K562 (cell line): Measurements from ENCODE around the gene VPS18. TPM values are rescaled to one million over a fixed set of nuclear protein-coding genes. Genes with fewer than 3 reads are reported as not detected.

Experiments used
- ATAC-seq: fragments of 200-7000 bp; cut with Tn5 transposase; 3 replicates; pipeline ENCODE4 v1.9.1; 2020; ENCODE audit warnings: moderate library complexity
- BruUV-seq: library from RNA; stranded (reverse); fragments of 400-500 nt; replicated peaks from 2 replicates; lab custom pipeline; 2021; lab: Mats Ljungman, UMichigan
- CTCF ChIA-PET: fragments of 300-600 bp; formaldehyde crosslinking; extraction: SDS; loops from one replicate; lab custom pipeline; 2021; ENCODE audit warnings: low intra/inter-chr PET ratio; lab: Yijun Ruan, JAX
- POLR2A ChIA-PET: fragments of 300-600, 350-650 bp; sonication (Branson Sonifier 250); formaldehyde crosslinking; extraction: SDS; loops from one replicate; lab custom pipeline; 2021; ENCODE audit warnings: antibody characterized with exemption, inconsistent platforms; lab: Yijun Ruan, JAX
- DNase-seq, 4 experiments: peaks; one replicate each; pipeline versions ENCODE4 v3.0.0 to v3.0.0-alpha.2; 2011 to 2018; ENCODE audit warnings: low spot score in 3 of 4, mixed read lengths in 3 of 4; ENCODE audit errors: extremely low read depth in 1 of 4
- FAIRE-seq: peaks from 2 replicates; lab custom pipeline; 2011; peaks lifted over from hg19 to GRCh38; lab: Jason Lieb, UNC
- H2AFZ ChIP-seq: 2 replicates; pipeline ENCODE4 v1.6.0; 2011; ENCODE audit warnings: low read depth, low read length, control low read depth, inconsistent platforms
- H3K27ac ChIP-seq: fragments of 200-600 bp; 3 replicates; pipeline ENCODE4 v1.8.0; 2011; ENCODE audit warnings: low read depth, mild to moderate bottlenecking, control low read depth, inconsistent platforms, low read length, moderate library complexity, mixed read lengths; ENCODE audit errors: extremely low read depth
- H3K27me3 ChIP-seq, 2 experiments: fragments of 300-600 bp in 1 of 2; 2 replicates in 1 of 2; 3 replicates in 1 of 2; pipeline versions ENCODE4 v1.6.0 to v1.8.0; 2011; ENCODE audit warnings: inconsistent platforms in 2 of 2, low read length in 2 of 2, mild to moderate bottlenecking in 1 of 2, mixed read lengths in 1 of 2, moderate library complexity in 1 of 2; ENCODE audit not compliant: control insufficient read depth in 2 of 2, insufficient read depth in 2 of 2
- H3K36me3 ChIP-seq: fragments of 300-600 bp; 3 replicates; pipeline ENCODE4 v1.8.0; 2011; ENCODE audit warnings: mild to moderate bottlenecking, low read length, inconsistent platforms; ENCODE audit not compliant: control insufficient read depth, insufficient read depth
- H3K4me1 ChIP-seq, 2 experiments: fragments of 200-600 bp in 1 of 2; replicated peaks in 1 of 2; 2 replicates in 1 of 2; 3 replicates in 1 of 2; pipeline versions ENCODE4 v1.5.1 to v1.8.0; 2011; ENCODE audit warnings: inconsistent platforms in 2 of 2, low read length in 2 of 2, mild to moderate bottlenecking in 1 of 2, mixed read lengths in 1 of 2, moderate library complexity in 1 of 2; ENCODE audit not compliant: control insufficient read depth in 2 of 2, insufficient read depth in 2 of 2
- H3K4me2 ChIP-seq: 2 replicates; pipeline ENCODE4 v1.6.1; 2011; ENCODE audit warnings: low read length, control low read depth, inconsistent platforms, mixed read lengths; ENCODE audit not compliant: insufficient read depth
- H3K4me3 ChIP-seq: fragments of 200-600 bp; sonication (generic), shearing (Covaris generic); 2 replicates; pipeline ENCODE4 v1.5.1; 2016; ENCODE audit warnings: control low read depth, inconsistent platforms
- H3K79me2 ChIP-seq: fragments of 200-600 bp; 3 replicates; pipeline ENCODE4 v1.8.0; 2011; ENCODE audit warnings: low read length, inconsistent platforms; ENCODE audit not compliant: control insufficient read depth, insufficient read depth
- H3K9ac ChIP-seq, 2 experiments: 2 replicates each; pipeline versions ENCODE4 v1.6.0 to v1.6.1; 2011; ENCODE audit warnings: low read depth in 2 of 2, low read length in 2 of 2, control low read depth in 1 of 2, inconsistent platforms in 1 of 2, mild to moderate bottlenecking in 1 of 2, mixed read lengths in 1 of 2; ENCODE audit not compliant: insufficient read depth in 1 of 2
- H3K9me1 ChIP-seq: one replicate; pipeline ENCODE4 v1.6.0; 2011; ENCODE audit warnings: inconsistent platforms, mild to moderate bottlenecking, low read length, moderate library complexity; ENCODE audit not compliant: control insufficient read depth, insufficient read depth
- H3K9me3 ChIP-seq: replicated peaks from 2 replicates; pipeline ENCODE4 v1.5.1; 2011; ENCODE audit warnings: low read depth, low read length, inconsistent platforms; ENCODE audit not compliant: control insufficient read depth, insufficient read depth
- H4K20me1 ChIP-seq: replicated peaks from 2 replicates; pipeline ENCODE4 v1.6.1; 2011; ENCODE audit warnings: low read length, inconsistent platforms, mixed read lengths; ENCODE audit not compliant: control insufficient read depth, insufficient read depth
- ARID2 ChIP-seq: fragments of 450-650 bp; IDR thresholded peaks from 2 replicates; pipeline ENCODE4 v1.6.1; 2017; ENCODE audit warnings: antibody characterized with exemption, mild to moderate bottlenecking
- GABPB1 ChIP-seq: sonication (generic); formaldehyde crosslinking; IDR thresholded peaks from 2 replicates; pipeline ENCODE4 v1.8.0; 2022; ENCODE audit warnings: mild to moderate bottlenecking, missing genetic modification reagents
- ZNF124 ChIP-seq: sonication (generic); formaldehyde crosslinking; IDR thresholded peaks from 2 replicates; pipeline ENCODE4 v1.8.1; 2022; ENCODE audit warnings: missing genetic modification reagents
- ZNF197 ChIP-seq: fragments of 200-800 bp; sonication (Bioruptor generic); IDR thresholded peaks from 2 replicates; pipeline ENCODE4 v1.6.1; 2016; ENCODE audit warnings: low read depth, missing genetic modification characterization, missing compliant biosample characterization
- WGBS: fragments of 100-300 bp; shearing (Covaris generic); methylation state at CpG from one replicate; pipeline ENCODE4 v1.1.6; 2016; ENCODE audit warnings: low coverage, mixed read lengths; ENCODE audit not compliant: insufficient coverage; ENCODE audit errors: missing lambda C conversion rate; 5-methylcytosine and 5-hydroxymethylcytosine counted together
- in situ Hi-C: fragments of 300-500 bp; cut with MboI; formaldehyde crosslinking; loops from 4 replicates; pipeline ENCODE4 v1.15.0; 2018; ENCODE audit warnings: inconsistent platforms, mixed read lengths
- intact Hi-C: fragments of 100-400 bp; cut with micrococcal nuclease; formaldehyde crosslinking; loops from 2 replicates; pipeline ENCODE4 v1.14.2; 2022
- polyA plus RNA-seq, 8 experiments: library from polyadenylated mRNA; depleted of rRNA in 4 of 8; stranded (reverse) in 5 of 8; unstranded in 3 of 8; fragments of >200 nt; fragmentation: Nextera tagmentation in 2 of 8; fragmentation: Illumina TruSeq in 1 of 8; extraction: Ambion mirVana in 2 of 8; extraction: Trizol in 1 of 8; gene quantifications; 2 replicates each; pipeline versions ENCODE4 v1.2.1 to v1.2.3, GENCODE V29; 2011 to 2014; ENCODE audit warnings: inconsistent platforms in 1 of 8, missing spikeins in 1 of 8
- total RNA-seq, 7 experiments: library from RNA; depleted of rRNA in 6 of 7; stranded (reverse); fragments of >200 nt in 6 of 7; fragmentation: Illumina TruSeq in 2 of 7; extraction: Trizol in 2 of 7; gene quantifications; 2 replicates each; pipeline versions ENCODE4 v1.2.1 to v1.2.3, GENCODE V29; 2011 to 2021; ENCODE audit warnings: low replicate concordance in 1 of 7
- TF ChIP-seq, protein P1 (sequence below): fragments of 250-450 bp; sonication (Bioruptor Pico); IDR thresholded peaks from 2 replicates; pipeline ENCODE4 v1.4.0; 2020; ENCODE audit warnings: mild to moderate bottlenecking, moderate library complexity
- TF ChIP-seq, protein P2 (sequence below): fragments of 200-800 bp; sonication (Bioruptor generic); IDR thresholded peaks from 2 replicates; pipeline ENCODE4 v1.6.1; 2017; ENCODE audit warnings: missing genetic modification characterization, missing compliant biosample characterization

The VPS18 gene
- total and polyA plus RNA-seq, 9 of the 15 experiments (the other 6 are each of a cell fraction or from before 2014, with no cell fraction given), result 0.73 to 19.9 (median 8.5) TPM

DNA sequence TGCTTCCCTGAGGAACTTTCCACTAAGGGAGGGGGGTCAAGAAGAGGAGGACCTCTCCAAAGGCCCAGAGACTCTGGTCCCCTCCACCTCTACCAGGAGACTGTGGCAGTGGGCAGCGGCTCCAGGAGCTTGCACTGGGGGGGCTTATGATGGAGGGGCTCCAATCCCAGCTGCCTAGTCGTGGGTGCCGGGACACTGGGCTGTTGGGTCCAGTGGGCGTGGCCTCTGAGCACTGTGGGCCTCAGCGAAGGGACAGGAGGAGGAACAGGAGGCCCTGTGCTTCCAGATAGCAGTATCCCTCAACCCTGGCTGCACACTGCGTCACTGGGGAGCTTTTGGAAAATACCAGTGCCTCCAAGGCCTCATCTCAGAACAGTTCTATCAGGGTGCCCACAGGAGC, 21.4 kb downstream of the VPS18 start:
- Histone ChIP-seq H3K4me3 (no peak overlapping the region), H3K9me3 (no peaks in the 10 kb centered on the region), H3K4me2 (no peak overlapping the region), H3K4me1 (peaks cover 0 to 28% of the 10 kb centered on the region in 2 experiments; a peak in 3 of 5 replicates), H2AFZ (0 out of 2 replicates have a peak overlapping the region, but pooled peaks have one; percentile 20), H3K9me1 (no peaks in the 10 kb centered on the region), H3K9ac (peak overlapping the region in 1 of 2 experiments; percentile 69; a peak in 2 of 4 replicates), H4K20me1 (no peaks in the 10 kb centered on the region), H3K27me3 (no peaks in the 10 kb centered on the region), H3K79me2 (no peaks in the 10 kb centered on the region), H3K36me3 (no peaks in the 10 kb centered on the region), H3K27ac (no peak overlapping the region)
- ATAC-seq, result peak; percentile 45; the same call in 2 of the 3 replicates
- peak in 2 of 4 experiments; percentile 36 for DNase-seq
- FAIRE-seq, result no peak
- ChIA-PET CTCF (interaction anchor here (0.7 to 1.5 kb wide), 2 partner anchors 106 to 943 kb away, joined by 3 to 8 read pairs; no protein-coding TSS in a partner anchor), POLR2A (interaction anchor here (1.3 kb wide), 1 partner anchor 8 kb away, joined by 10 read pairs; no protein-coding TSS in a partner anchor)
- TF ChIP-seq ARID2, result no peak
- BruUV-seq, result no TSS peak
- intact Hi-C loops, result loop anchor here (2.0 kb wide), 1 partner anchor 107 kb away; no protein-coding TSS in a partner anchor
- 18% methylated on average over 6 of the region's 6 CpGs for WGBS
- in situ Hi-C loops, result no loop called here

DNA sequence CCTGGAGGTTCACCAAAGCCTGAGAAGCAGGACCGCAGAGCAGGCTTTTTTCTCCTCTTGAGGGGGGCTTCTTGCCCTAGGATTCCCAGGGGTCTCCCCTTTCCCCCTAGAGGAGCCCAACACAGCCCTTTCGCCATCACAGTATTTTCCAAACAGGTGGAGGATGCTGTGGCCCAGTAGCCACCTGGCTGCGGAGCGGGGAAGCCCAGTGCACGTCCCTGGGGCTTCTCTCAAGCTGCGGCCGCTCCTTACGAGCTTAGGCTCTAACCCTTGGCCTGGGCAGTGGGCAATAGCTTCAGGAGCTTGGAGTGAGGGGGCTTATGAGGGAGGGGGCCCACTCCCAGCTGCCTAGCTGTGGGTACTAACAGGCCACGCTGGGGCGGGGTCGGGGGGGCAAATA, 23.3 kb downstream of the VPS18 start:
- no peak for DNase-seq
- intact Hi-C loops, result no loop called here
- Histone ChIP-seq H3K4me3 (no peak overlapping the region), H3K9me1 (no peaks in the 10 kb centered on the region), H3K79me2 (no peaks in the 10 kb centered on the region), H4K20me1 (no peaks in the 10 kb centered on the region), H3K4me1 (peaks cover 0 to 28% of the 10 kb centered on the region in 2 experiments; a peak in 3 of 5 replicates), H3K4me2 (no peak overlapping the region), H3K9me3 (no peaks in the 10 kb centered on the region), H3K36me3 (no peaks in the 10 kb centered on the region), H3K27me3 (no peaks in the 10 kb centered on the region), H3K27ac (no peak overlapping the region), H2AFZ (no peak overlapping the region), H3K9ac (no peak overlapping the region)
- WGBS, result 41% methylated on average over 11 of the region's 11 CpGs
- FAIRE-seq, result no peak
- ATAC-seq, result no peak
- in situ Hi-C loops, result no loop called here
- ChIA-PET POLR2A (interaction anchor here (0.7 kb wide), 1 partner anchor 55 kb away, joined by 3 read pairs; no protein-coding TSS in a partner anchor), CTCF (no interaction called here)
- BruUV-seq, result no TSS peak
- TF ChIP-seq, protein P1, sequence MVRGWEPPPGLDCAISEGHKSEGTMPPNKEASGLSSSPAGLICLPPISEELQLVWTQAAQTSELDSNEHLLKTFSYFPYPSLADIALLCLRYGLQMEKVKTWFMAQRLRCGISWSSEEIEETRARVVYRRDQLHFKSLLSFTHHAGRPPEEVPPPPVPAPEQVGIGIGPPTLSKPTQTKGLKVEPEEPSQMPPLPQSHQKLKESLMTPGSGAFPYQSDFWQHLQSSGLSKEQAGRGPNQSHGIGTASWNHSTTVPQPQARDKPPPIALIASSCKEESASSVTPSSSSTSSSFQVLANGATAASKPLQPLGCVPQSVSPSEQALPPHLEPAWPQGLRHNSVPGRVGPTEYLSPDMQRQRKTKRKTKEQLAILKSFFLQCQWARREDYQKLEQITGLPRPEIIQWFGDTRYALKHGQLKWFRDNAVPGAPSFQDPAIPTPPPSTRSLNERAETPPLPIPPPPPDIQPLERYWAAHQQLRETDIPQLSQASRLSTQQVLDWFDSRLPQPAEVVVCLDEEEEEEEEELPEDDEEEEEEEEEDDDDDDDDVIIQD, result no peak
- TF ChIP-seq, protein P2, sequence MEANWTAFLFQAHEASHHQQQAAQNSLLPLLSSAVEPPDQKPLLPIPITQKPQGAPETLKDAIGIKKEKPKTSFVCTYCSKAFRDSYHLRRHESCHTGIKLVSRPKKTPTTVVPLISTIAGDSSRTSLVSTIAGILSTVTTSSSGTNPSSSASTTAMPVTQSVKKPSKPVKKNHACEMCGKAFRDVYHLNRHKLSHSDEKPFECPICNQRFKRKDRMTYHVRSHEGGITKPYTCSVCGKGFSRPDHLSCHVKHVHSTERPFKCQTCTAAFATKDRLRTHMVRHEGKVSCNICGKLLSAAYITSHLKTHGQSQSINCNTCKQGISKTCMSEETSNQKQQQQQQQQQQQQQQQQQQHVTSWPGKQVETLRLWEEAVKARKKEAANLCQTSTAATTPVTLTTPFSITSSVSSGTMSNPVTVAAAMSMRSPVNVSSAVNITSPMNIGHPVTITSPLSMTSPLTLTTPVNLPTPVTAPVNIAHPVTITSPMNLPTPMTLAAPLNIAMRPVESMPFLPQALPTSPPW (CRISPR knock-in tag), result no peak
- TF ChIP-seq GABPB1 (CRISPR knock-in tag) (no peak), ZNF124 (CRISPR knock-in tag) (no peak), ZNF197 (CRISPR knock-in tag) (no peak)
